Peyer's patch (tissue), 4 donors: ENCODE results near the gene CA5A.
"Not testable (repeated sequence)": the region's sequence is repeated elsewhere in the genome, so short reads cannot be mapped to it uniquely, and the experiment has no call there.

Source experiments
- POLR2A ChIP-seq, 2 donors: fragments of 450-650 bp; IDR thresholded peaks; one replicate each; pipeline ENCODE4 v1.5.1; 2017; ENCODE audit warnings: antibody characterized with exemption in 2 of 2, mild to moderate bottlenecking in 2 of 2, moderate library complexity in 2 of 2
- TF ChIP-seq, protein P1 (sequence below), 6 experiments: fragments of 450-650 bp in 4 of 6; fragments of 200-600 bp in 2 of 6; sonication (generic) in 1 of 6; IDR thresholded peaks; one replicate each; pipeline ENCODE4 v1.5.1; 2017 to 2019; ENCODE audit warnings: antibody characterized with exemption in 6 of 6, mild to moderate bottlenecking in 3 of 6, moderate library complexity in 1 of 6

DNA sequence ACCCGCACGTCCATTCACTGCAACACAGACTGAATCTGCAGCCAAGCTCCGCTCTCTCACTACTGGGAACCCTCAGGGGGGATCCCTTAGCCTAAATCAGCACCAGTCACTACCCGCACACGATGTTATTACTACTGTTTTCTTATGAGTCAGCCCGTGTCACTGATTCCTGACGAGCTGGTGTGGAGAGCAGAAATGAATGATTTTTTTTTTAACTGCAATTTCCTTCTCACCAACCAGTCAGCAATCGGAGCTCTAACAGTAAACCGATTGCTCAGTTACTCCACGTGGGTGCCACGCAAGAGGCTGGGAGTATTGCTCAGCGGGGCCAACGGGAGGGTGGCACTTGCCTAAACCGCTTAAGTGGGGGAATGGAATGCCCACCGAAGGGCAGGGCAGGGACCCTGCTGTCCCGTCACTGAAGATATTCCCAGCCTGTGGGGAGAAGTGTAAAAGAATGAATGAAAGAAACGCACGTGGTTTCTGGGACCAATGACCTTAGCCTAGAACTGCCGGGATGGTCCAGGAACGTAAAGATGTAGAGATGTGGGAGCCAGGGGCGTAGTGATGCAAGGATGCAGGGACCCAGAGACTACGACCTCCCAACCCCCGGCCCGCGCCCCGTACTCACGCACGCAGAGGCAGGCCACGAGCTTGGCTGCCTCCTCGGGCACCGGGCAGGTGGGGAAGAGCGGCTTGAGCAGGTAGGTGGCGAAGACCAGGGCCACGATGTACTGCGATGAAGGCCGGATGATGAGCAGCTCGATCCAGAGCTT is 67.9 kb downstream of the CA5A start:
- TF ChIP-seq, protein P1, sequence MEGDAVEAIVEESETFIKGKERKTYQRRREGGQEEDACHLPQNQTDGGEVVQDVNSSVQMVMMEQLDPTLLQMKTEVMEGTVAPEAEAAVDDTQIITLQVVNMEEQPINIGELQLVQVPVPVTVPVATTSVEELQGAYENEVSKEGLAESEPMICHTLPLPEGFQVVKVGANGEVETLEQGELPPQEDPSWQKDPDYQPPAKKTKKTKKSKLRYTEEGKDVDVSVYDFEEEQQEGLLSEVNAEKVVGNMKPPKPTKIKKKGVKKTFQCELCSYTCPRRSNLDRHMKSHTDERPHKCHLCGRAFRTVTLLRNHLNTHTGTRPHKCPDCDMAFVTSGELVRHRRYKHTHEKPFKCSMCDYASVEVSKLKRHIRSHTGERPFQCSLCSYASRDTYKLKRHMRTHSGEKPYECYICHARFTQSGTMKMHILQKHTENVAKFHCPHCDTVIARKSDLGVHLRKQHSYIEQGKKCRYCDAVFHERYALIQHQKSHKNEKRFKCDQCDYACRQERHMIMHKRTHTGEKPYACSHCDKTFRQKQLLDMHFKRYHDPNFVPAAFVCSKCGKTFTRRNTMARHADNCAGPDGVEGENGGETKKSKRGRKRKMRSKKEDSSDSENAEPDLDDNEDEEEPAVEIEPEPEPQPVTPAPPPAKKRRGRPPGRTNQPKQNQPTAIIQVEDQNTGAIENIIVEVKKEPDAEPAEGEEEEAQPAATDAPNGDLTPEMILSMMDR (IDR thresholded peaks at IDR 0.05): not testable (repeated sequence)
- not testable (repeated sequence) for TF ChIP-seq POLR2A (IDR thresholded peaks at IDR 0.05)
